ENCODE results near the gene VAMP4. TPM values are rescaled to one million over a fixed set of nuclear protein-coding genes. Genes with fewer than 3 reads are reported as not detected.
"Not testable (repeated sequence)": the region's sequence is repeated elsewhere in the genome, so short reads cannot be mapped to it uniquely, and the experiment has no call there.

Gene VAMP4
- total RNA-seq, 1 experiment from 2014 or later: 6.3 TPM

- no TSS peak for BruUV-seq (replicated peaks)
- CTCF ChIA-PET: no interaction called here
- POLR2A ChIA-PET: no interaction called here
These were observed 42.3 kb downstream of the VAMP4 start for GRCh38 chr1:171699531-171699930.

GRCh38 chr1:171695772-171696171 is 46.1 kb downstream of the VAMP4 start:
- POLR2A ChIA-PET; H3K27ac ChIP-seq (ENCODE audit: low read depth, low read length); H3K36me3 ChIP-seq (ENCODE audit: control insufficient read depth in 1 of 2, insufficient read depth in 2 of 2, low read length in 2 of 2); CTCF ChIA-PET; H3K4me1 ChIP-seq (ENCODE audit: control insufficient read depth in 1 of 2, insufficient read depth in 2 of 2, low read length in 2 of 2); DNase-seq (ENCODE audit: low read depth, low spot score); H3K9me2 ChIP-seq (ENCODE audit: insufficient read depth); H3K4me3 ChIP-seq (replicated peaks in 1 of 2; ENCODE audit: low read depth in 1 of 2, low read length in 2 of 2); H3K27me3 ChIP-seq (ENCODE audit: insufficient read depth, low read length); H2AFZ ChIP-seq (ENCODE audit: low read depth, low read length, poor library complexity, severe bottlenecking); intact Hi-C loops (cut with micrococcal nuclease); H3K9ac ChIP-seq (ENCODE audit: low read length); RAD21 ChIA-PET (ENCODE audit: low non-redundant PET in 1 of 2, low total read pairs in 2 of 2, uncharacterized antibody in 2 of 2, unreplicated experiment in 2 of 2); ATAC-seq; BruUV-seq (replicated peaks); H3K4me2 ChIP-seq (ENCODE audit: low read length); H3K79me2 ChIP-seq (ENCODE audit: insufficient read depth, low read length); H3K9me3 ChIP-seq (ENCODE audit: control insufficient read depth in 1 of 2, insufficient read depth in 1 of 2, low read depth in 1 of 2, low read length in 2 of 2); H4K20me1 ChIP-seq (ENCODE audit: insufficient read depth): not testable (repeated sequence)

More at GRCh38 chr1:171699531-171699930, 42.3 kb downstream of the VAMP4 start:
- no peak overlapping the region for H3K4me3 ChIP-seq (replicated peaks in 1 of 2; ENCODE audit: low read depth in 1 of 2, low read length in 2 of 2)
- H2AFZ ChIP-seq (ENCODE audit: low read depth, low read length, poor library complexity, severe bottlenecking): no peak overlapping the region
- DNase-seq (ENCODE audit: low read depth, low spot score) (no peak), ATAC-seq (no peak)
- RAD21 ChIA-PET (ENCODE audit: low non-redundant PET in 1 of 2, low total read pairs in 2 of 2, uncharacterized antibody in 2 of 2, unreplicated experiment in 2 of 2): no interaction called here
- no peaks in the 10 kb centered on the region for H3K79me2 ChIP-seq (ENCODE audit: insufficient read depth, low read length)
- TF ChIP-seq CBX3 (IDR thresholded peaks at IDR 0.05; ENCODE audit: low read depth) (no peak), JUND (IDR thresholded peaks at IDR 0.05) (no peak), MAX (IDR thresholded peaks at IDR 0.05) (no peak), ZFX (IDR thresholded peaks at IDR 0.05) (no peak), YY1 (IDR thresholded peaks at IDR 0.05; ENCODE audit: extremely low read depth, insufficient replicate concordance, low read depth, low read length) (no peak), EGR1 (IDR thresholded peaks at IDR 0.05; ENCODE audit: low read depth) (no peak), ZNF274 (IDR thresholded peaks at IDR 0.05; ENCODE audit: low read depth, low read length) (no peak), TCF7L2 (IDR thresholded peaks at IDR 0.05; ENCODE audit: borderline replicate concordance, extremely low read depth, insufficient read depth, insufficient read length) (no peak), EZH2phosphoT487 (IDR thresholded peaks at IDR 0.05; ENCODE audit: borderline replicate concordance) (no peak)
- no peaks in the 10 kb centered on the region for H3K9me2 ChIP-seq (ENCODE audit: insufficient read depth)
- no peaks in the 10 kb centered on the region for H4K20me1 ChIP-seq (ENCODE audit: insufficient read depth)
- no peaks in the 10 kb centered on the region for H3K27me3 ChIP-seq (ENCODE audit: insufficient read depth, low read length)
- H3K27ac ChIP-seq (ENCODE audit: low read depth, low read length): no peak overlapping the region
- H3K9me3 ChIP-seq (ENCODE audit: control insufficient read depth in 1 of 2, insufficient read depth in 1 of 2, low read depth in 1 of 2, low read length in 2 of 2): no peaks in the 10 kb centered on the region
- no peaks in the 10 kb centered on the region for H3K4me1 ChIP-seq (ENCODE audit: control insufficient read depth in 1 of 2, insufficient read depth in 2 of 2, low read length in 2 of 2)
- H3K4me2 ChIP-seq (ENCODE audit: low read length): no peak overlapping the region
- intact Hi-C loops (cut with micrococcal nuclease): no loop called here
- H3K9ac ChIP-seq (ENCODE audit: low read length): no peak overlapping the region
- H3K36me3 ChIP-seq (ENCODE audit: control insufficient read depth in 1 of 2, insufficient read depth in 2 of 2, low read length in 2 of 2): no peaks in the 10 kb centered on the region

- CTCF ChIA-PET; POLR2A ChIA-PET; H3K9me2 ChIP-seq (ENCODE audit: insufficient read depth); H3K9me3 ChIP-seq (ENCODE audit: control insufficient read depth in 1 of 2, insufficient read depth in 1 of 2, low read depth in 1 of 2, low read length in 2 of 2); H3K36me3 ChIP-seq (ENCODE audit: control insufficient read depth in 1 of 2, insufficient read depth in 2 of 2, low read length in 2 of 2); H3K4me2 ChIP-seq (ENCODE audit: low read length); DNase-seq (ENCODE audit: low read depth, low spot score); H3K27ac ChIP-seq (ENCODE audit: low read depth, low read length); H2AFZ ChIP-seq (ENCODE audit: low read depth, low read length, poor library complexity, severe bottlenecking); H3K9ac ChIP-seq (ENCODE audit: low read length); H3K79me2 ChIP-seq (ENCODE audit: insufficient read depth, low read length); RAD21 ChIA-PET (ENCODE audit: low non-redundant PET in 1 of 2, low total read pairs in 2 of 2, uncharacterized antibody in 2 of 2, unreplicated experiment in 2 of 2); intact Hi-C loops (cut with micrococcal nuclease); H3K27me3 ChIP-seq (ENCODE audit: insufficient read depth, low read length); H3K4me3 ChIP-seq (replicated peaks in 1 of 2; ENCODE audit: low read depth in 1 of 2, low read length in 2 of 2); ATAC-seq; H3K4me1 ChIP-seq (ENCODE audit: control insufficient read depth in 1 of 2, insufficient read depth in 2 of 2, low read length in 2 of 2); H4K20me1 ChIP-seq (ENCODE audit: insufficient read depth); BruUV-seq (replicated peaks): not testable (repeated sequence)
These were observed 48.3 kb downstream of the VAMP4 start for GRCh38 chr1:171693541-171693940.

Data from HCT116 (cell line).